Measurements from ENCODE around the gene RAB11FIP4.

- TF ChIP-seq CTCF (IDR thresholded peaks at IDR 0.05; ENCODE audit: control extremely low read depth in 1 of 3, insufficient read depth in 1 of 3, low read depth in 1 of 3, low read length in 3 of 3) (no peak), POLR2A (IDR thresholded peaks at IDR 0.05; ENCODE audit: control extremely low read depth in 1 of 2, low read depth in 2 of 2, low read length in 2 of 2) (no peak), EGR1 (IDR thresholded peaks at IDR 0.05; ENCODE audit: borderline replicate concordance, low read depth, low read length) (no peak), CEBPB (IDR thresholded peaks at IDR 0.05; ENCODE audit: low read depth, low read length) (no peak), SUZ12 (IDR thresholded peaks at IDR 0.05; ENCODE audit: low read length) (no peak), ZNF274 (IDR thresholded peaks at IDR 0.05; ENCODE audit: borderline replicate concordance, extremely low read depth, low read length) (no peak), POLR2AphosphoS5 (IDR thresholded peaks at IDR 0.05; ENCODE audit: low read depth, low read length) (no peak), SIX5 (IDR thresholded peaks at IDR 0.05; ENCODE audit: low read depth, low read length) (no peak), KDM5A (IDR thresholded peaks at IDR 0.05; ENCODE audit: low read length) (no peak), EZH2 (IDR thresholded peaks at IDR 0.05; ENCODE audit: low read depth, low read length, severe bottlenecking) (no peak), EP300 (IDR thresholded peaks at IDR 0.05; ENCODE audit: borderline replicate concordance in 1 of 2, low read depth in 2 of 2, low read length in 2 of 2) (no peak), MAX (IDR thresholded peaks at IDR 0.05) (no peak), CHD2 (IDR thresholded peaks at IDR 0.05; ENCODE audit: low read length) (no peak), CREB1 (IDR thresholded peaks at IDR 0.05) (no peak)
Observed at GRCh38 chr17:31481783-31482081, 90.3 kb downstream of the RAB11FIP4 start.
